Stimulated activated CD8-positive, alpha-beta memory T cell treated with anti-CD3 and anti-CD28 coated beads, Interleukin-15, amount 100 ng/mL, for 1 hour (primary cell): ENCODE measurements around the gene SERINC3.
"Not testable (repeated sequence)": the region's sequence is repeated elsewhere in the genome, so short reads cannot be mapped to it uniquely, and the experiment has no call there.

Experiments
- DNase-seq: peaks from one replicate; pipeline ENCODE4 v3.0.0-alpha.2; 2020; ENCODE audit warnings: low read depth

The SERINC3 gene

GRCh38 chr20:44521484-44522481 lies at the start of gene SERINC3:
Gene SERINC3 (minus strand): TSS chr20:44522070. CDS start chr20:44521951, 119 bp downstream.
- peak; percentile 97 for DNase-seq

GRCh38 chr20:44571362-44571988 lies 49.6 kb upstream of the SERINC3 start:
- no peak for DNase-seq

GRCh38 chr20:44570367-44570766 lies 48.5 kb upstream of the SERINC3 start:
- DNase-seq = no peak

- no peak for DNase-seq
Measured at GRCh38 chr20:44566811-44567210, 44.9 kb upstream of the SERINC3 start.

- no peak for DNase-seq
Measured at GRCh38 chr20:44566018-44566417, 44.1 kb upstream of the SERINC3 start.

- no peak for DNase-seq
Measured at GRCh38 chr20:44561876-44562275, 40.0 kb upstream of the SERINC3 start.

- not testable (repeated sequence) for DNase-seq
Measured at GRCh38 chr20:44560818-44561217, 38.9 kb upstream of the SERINC3 start.

GRCh38 chr20:44560229-44560628 lies 38.4 kb upstream of the SERINC3 start:
- DNase-seq = no peak

- no peak for DNase-seq
Measured at GRCh38 chr20:44559302-44559701, 37.4 kb upstream of the SERINC3 start.

GRCh38 chr20:44552950-44553908 lies 31.4 kb upstream of the SERINC3 start:
- no peak for DNase-seq

GRCh38 chr20:44552568-44552949 lies 30.7 kb upstream of the SERINC3 start:
- no peak for DNase-seq

GRCh38 chr20:44552050-44552449 lies 30.2 kb upstream of the SERINC3 start:
- DNase-seq = no peak

GRCh38 chr20:44549123-44549522 lies 27.3 kb upstream of the SERINC3 start:
- no peak for DNase-seq

GRCh38 chr20:44547419-44547818 lies 25.5 kb upstream of the SERINC3 start:
- DNase-seq = no peak

- DNase-seq = no peak
Measured at GRCh38 chr20:44544263-44544662, 22.4 kb upstream of the SERINC3 start.

- no peak for DNase-seq
Measured at GRCh38 chr20:44543358-44543757, 21.5 kb upstream of the SERINC3 start.

GRCh38 chr20:44542890-44543289 lies 21.0 kb upstream of the SERINC3 start:
- no peak for DNase-seq

GRCh38 chr20:44541992-44542391 lies 20.1 kb upstream of the SERINC3 start:
- no peak for DNase-seq

GRCh38 chr20:44540834-44541233 lies 19.0 kb upstream of the SERINC3 start:
- no peak for DNase-seq

- no peak for DNase-seq
Measured at GRCh38 chr20:44537993-44538392, 16.1 kb upstream of the SERINC3 start.

GRCh38 chr20:44536175-44536574 lies 14.3 kb upstream of the SERINC3 start:
- no peak for DNase-seq

- DNase-seq = no peak
Measured at GRCh38 chr20:44533928-44534327, 12.1 kb upstream of the SERINC3 start.
